Stimulated activated CD4-positive, alpha-beta T cell treated with anti-CD3 and anti-CD28 coated beads, Interleukin-15, amount 100 ng/mL, for 24 hours (primary cell): ENCODE data around the gene SPG7.

Experiments
- DNase-seq: peaks from one replicate; pipeline ENCODE4 v3.0.0-alpha.2; 2020

Gene SPG7

GRCh38 chr16:89602273-89602951 lies 94.2 kb downstream of the SPG7 start:
- DNase-seq, result peak; percentile 77

- DNase-seq, result no peak
Measured at GRCh38 chr16:89602952-89603590, 94.9 kb downstream of the SPG7 start.

- DNase-seq, result no peak
Measured at GRCh38 chr16:89604764-89605163, 96.6 kb downstream of the SPG7 start.

- no peak for DNase-seq
Measured at GRCh38 chr16:89605186-89605970, 97.2 kb downstream of the SPG7 start.

- DNase-seq, result no peak
Measured at GRCh38 chr16:89606006-89606405, 97.8 kb downstream of the SPG7 start.
